GM04504 (cell line): ENCODE results near the gene ASXL2.
"Not testable (repeated sequence)": the region's sequence is repeated elsewhere in the genome, so short reads cannot be mapped to it uniquely, and the experiment has no call there.

Experiments
- DNase-seq: peaks from one replicate; pipeline ENCODE4 v3.0.0-alpha.2; 2012; ENCODE audit warnings: low read depth

The ASXL2 gene

DNA sequence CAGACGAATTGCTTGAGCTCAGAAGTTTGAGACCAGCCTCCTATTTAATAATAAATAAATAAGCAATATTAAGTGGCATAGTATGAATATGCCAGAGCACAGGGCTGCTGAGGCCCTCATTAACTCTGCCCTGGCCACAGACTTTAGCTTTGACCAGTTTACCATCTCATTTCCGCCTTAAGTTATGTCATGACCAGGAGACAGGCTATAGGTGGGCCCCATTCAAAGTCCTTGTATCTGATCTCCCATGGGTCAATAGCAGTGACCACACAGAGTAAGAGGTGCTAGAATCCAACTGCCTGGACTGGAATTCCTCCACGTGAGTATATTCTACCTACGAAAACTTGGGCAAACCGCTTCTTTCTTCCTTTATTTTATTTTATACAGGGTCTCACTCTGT lies 13.4 kb upstream of the ASXL2 start:
- DNase-seq: no peak

DNA sequence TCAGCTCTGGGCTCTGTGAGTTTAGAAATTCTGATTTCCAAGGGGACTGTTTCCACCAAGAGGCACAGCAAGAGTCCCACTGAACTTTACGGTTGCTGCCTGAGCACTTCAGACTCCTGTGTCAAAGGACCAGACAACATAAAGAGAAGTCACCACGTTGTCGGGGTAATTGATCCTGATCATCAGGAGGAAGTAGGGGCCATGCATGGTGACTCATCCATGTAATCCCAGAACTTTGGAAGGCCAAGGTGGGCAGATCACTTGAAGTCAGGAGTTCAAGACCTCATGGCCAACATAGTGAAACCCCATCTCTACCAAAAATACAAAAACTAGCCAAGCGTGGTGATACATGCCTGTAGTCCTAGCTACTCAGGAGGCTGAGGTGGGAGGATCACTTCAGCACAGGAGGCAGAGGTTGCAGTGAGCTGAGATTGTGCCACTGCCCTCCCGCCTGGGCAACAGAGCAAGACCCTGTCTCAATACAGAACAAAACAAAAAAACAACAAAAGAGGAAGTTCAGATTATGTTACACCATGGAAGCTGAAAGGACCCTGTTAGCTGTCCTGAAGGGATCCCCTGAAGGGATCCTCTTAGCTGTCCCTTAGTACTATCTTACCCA lies 9.4 kb upstream of the ASXL2 start:
- no peak for DNase-seq

DNA sequence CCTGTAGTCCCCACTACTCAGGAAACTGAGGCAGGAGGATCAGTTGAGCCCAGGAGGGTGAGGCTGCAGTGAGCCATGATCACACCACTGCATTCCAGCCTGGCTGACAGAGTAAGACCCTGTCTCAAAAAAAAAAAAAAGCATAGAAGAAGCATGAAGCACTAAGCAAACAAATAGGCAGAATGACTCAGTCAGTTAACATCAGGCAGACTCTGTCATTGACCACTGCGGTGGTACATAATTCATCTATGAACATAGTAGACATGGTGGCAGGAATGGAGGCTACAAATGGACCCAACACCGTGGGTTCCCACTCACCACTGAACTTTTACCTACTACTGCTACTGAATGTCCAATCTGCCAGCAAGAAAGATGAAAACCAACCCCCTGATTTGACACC lies 7.6 kb upstream of the ASXL2 start:
- DNase-seq: no peak

DNA sequence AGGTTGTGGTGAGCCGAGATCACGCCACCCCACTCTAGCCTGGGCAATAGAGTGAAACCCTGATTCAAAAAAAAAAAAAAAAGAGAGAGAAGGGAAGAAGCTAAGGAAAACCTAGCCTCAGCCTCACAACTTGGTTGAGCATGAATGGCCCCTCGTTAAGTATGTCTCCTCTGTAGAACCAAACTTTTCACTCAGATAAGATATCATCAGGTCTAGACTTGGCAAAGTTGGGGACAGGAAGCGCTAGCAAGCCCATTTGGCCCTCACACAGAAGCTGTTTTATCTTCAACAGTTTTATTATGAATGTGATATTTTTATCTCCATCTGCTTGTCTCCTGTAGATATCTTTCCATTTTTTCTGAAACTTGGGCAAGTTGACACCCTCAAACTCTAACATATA lies 3.5 kb upstream of the ASXL2 start:
- DNase-seq: no peak

DNA sequence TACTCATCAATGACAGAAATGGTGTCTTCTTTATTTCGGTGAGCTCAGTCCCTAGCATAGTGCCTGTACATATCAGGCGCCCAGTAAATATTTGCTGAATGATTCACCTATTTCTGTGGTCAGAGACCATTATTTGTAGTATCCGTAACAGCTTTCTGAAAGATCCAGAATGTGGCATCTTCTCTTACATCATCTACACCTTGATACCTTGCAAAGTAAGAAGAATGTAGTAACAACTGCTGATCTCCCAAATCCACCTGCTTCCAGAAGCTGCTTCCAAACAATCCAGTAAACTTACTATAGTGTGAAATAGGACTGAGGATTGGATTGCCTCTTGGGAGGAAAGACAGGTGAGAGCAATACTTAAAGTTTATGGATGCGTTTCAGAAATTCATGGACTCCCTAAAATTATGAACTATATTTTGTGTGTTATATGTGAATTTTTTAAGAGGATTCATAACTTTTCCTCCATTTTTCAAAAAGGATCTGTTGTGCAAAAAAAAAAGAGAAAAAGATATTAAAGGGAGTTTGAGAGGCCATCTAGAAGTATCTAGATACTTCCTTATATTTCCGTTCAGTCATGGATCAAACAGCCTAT lies 945 bp upstream of the ASXL2 start:
- DNase-seq: no peak

DNA sequence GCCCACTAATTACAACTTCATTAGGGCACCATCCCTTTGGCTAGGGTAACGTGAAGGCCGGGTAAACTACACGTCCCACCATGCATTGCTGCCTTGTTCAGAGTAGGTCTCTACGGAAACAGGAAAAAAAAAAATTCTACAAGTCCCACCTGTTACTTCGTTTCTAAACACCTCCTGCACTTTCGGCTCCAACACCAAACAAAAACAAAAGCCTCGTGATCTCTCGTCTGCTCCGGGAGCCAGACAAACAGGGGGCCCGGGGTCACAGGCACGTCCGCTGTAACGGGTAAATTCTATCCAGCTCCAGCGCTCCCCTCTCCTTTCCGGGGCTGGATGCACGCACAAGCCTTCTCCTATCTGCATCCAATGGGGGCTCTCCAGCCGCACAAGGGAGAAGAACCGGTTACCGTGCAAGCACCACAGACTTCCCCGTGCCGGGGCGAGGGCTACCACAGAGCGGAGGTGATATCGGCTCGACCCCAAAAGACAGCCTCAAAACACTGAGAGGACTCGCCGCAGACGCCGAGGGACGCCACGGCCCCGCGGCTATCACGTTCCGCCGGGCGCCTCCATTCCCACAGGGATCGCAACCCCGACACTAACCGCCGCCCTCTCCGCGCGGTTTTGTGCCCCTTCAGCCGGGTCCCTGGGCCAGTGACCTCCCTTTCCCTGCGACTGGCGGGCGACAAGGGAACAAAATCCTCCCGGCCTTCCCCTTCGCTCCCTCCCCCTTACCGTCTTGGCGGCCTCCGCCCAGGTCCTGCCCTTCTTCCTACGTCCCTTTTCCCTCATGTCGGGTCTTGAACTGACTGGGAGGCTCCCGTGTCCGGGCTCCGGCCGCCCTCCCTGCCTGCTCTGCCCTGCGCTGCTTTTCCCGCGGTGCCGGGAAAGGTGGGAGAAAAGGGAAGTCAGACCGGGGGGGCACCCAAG lies 591 bp downstream of the ASXL2 start:
- no peak for DNase-seq

DNA sequence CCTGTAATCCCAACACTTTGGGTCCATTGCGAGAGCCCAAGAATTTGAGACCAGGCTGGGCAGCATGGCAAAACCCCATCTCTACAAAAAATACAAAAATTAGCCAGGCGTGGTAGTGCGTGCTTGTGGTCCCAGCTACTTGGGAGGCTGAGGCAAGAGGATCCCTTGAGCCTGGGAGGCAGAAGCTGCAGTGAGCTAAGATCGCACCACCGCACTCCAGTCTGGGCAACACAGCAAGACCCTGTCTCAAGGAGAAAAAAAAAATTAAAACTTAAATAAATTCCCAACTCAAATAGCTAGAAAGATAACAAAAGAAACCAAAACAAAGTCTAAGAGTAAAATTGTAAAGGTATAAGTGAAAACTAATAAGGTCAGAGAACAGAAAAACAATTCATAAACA lies 6.2 kb downstream of the ASXL2 start:
- no peak for DNase-seq

DNA sequence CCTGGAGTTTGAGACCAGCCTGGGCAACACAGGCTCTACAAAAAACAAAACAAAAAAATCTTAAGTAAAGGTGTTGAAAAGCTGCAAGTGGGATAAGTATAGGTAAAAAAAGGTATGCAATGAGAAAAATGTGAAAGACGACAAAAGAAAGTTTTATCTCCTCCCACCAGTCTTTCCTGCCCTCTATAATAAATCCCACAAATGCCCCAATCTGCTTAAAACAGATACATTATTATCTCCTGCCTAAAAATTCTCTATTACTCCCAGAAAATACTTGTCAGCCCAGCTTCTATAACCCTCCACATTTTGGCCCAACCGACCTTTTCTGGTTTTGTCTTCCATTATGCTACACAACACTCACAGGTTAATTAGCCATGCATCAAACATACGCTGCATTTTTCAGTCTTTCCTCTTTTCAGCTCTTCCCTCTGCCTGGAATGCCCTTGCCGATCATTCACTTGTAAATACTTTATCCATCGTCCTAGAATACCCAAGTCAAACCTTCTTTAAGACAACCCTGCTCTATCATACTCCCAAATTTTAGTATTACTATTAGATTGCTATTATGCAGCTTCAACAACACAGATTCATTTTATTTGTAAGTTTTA lies 10.8 kb downstream of the ASXL2 start:
- DNase-seq: no peak

DNA sequence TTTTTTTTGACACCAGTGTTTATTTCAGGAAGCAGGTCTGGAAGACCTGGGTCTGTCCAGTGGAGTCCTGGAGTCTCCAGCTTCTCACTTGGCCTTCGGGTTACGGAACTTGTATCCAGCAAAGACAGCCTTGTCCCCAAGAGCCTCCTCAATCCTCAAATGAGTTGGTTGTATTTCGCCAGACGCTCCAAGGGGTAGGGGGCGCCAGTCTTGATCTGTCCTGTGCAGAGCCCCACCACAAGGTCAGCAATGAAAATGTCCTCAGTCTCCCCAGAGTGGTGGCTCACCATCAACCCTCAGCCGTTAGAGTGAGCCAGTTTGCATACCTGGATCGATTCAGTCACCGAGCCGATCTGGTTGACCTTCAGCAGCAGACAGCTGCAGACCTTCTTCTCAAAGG lies 21.9 kb downstream of the ASXL2 start:
- no peak for DNase-seq

DNA sequence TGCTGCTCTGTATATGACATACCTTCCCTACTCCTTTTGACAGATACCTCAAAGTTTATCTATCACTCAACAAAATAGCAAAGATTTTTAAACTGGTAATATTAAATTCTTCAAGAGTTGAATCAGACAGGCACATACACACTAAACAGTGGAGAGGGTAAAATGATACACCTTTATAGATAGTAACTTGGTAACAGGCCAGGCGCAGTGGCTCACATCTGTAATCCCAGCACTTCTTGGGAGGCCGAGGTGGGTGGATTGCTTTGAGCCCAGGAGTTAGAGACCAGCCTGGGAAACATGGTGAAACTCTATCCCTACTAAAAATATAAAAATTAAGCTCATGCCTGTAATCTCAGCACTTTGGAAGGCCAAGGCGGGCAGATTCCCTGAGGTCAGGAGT lies 23.2 kb downstream of the ASXL2 start:
- DNase-seq: no peak

DNA sequence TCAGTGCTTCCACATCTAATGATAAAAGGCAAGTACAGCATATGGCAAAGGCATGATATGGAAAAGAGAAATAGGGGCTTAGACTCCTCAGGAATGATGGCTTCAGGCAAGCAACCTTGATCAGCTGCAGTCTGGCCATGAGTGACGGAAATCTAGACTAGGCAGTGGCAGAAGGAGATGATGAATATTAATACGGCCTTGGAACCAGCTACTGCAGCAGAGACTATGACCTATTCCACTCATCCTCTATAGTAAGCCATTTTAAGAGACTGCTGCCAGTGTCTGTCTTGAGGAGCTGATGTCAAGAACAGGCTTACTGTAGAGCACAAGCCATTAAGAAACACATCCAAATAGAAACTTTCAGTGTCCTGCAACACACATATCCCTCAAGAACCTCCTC lies 23.7 kb downstream of the ASXL2 start:
- no peak for DNase-seq

DNA sequence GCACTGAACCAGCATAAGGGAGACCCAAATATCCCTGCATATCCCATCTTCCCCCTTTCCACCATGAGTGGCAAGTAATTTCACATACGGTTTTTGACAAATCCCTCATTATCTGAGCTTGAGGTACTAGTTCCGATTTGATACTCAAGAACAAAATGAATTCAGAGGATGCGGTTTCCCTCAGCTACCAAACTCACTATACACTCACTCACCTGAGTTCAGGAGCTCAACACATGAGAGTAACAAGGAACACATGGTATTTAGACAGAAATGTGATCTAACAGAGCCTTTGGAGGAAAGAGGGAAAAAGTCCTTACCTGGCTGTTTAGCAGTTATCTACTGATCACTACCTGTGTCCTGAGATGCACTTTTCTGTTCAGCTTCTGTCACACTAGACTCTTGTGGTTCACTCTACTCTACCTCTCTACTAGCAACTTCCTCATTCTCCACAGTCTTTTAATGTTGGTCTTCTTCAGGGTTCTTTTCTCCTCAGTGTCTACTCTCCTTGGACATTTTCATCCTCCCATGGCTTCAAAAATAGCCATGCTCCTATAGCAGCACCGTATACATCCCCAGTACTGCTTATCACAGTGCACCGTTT lies 25.1 kb downstream of the ASXL2 start:
- DNase-seq: no peak

DNA sequence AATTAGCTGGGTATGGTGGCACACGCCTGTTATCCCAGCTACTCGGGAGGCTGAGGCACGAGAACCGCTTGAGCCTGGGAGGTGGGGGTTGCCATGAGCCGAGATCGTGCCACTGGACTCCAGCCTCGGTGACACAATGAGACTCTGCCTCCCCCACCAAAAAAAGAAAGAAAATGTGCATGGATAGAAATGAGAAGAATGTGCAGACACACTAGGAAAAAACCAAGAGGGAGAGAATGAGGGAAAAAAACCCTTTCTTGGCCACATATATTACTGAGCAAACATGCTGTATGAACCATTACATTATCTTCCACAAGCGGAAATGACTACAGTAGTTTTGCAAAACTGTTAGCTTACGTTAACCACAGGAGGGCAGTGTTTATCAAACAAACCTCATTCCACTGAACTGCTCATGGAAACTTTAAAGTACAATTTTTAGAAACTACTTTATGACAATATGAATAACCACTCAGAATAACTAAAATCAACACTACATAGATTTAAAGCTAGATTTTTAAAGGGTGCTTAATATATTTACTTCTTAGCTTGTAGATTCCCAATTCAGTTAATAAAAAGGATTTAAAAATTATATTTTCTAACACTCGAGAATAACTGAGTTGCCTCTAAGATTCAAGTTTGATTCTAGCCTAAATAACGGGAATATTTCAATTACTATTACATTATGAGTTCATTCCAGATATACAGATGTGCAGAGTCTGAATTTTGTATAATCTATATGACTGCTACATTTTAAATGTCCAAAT lies 26.4 kb downstream of the ASXL2 start:
- peak; percentile 62 for DNase-seq

DNA sequence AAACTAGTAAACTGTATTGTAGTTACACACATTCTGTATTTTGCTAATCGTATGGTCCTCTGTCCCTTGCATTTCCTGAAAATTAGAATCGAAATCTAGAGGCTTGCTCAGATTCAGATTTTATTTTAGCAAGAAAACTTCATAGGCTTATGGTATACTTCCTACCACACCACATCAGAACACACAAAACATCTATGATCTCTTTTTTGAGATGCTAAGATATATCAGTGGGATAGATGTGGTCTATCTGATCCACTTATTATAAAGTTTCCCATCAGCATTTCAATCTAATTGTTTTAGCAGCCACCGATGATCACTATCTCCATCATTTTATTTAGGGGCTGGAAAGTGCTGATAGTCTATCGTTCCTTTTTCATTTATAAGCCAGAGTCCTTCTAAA lies 27.9 kb downstream of the ASXL2 start:
- not testable (repeated sequence) for DNase-seq

DNA sequence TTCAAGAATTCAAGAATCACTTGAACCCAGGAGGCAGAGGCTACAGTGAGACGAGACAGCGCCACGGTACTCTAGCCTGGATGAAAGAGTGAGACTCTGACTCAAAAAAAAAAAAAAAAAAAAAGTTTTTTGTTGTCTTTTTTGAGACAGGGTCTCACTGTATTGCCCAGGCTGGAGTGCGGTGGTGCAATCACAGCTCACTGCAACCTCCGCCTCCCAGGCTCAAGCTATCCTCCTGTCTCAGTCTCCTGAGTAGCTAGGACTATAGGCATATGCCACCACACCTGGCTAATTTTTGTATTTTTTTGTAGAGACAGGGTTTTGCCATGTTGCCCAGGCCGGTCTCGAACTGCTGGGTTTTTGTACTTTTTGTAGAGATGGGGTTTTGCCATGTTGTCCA lies 28.9 kb downstream of the ASXL2 start:
- not testable (repeated sequence) for DNase-seq

DNA sequence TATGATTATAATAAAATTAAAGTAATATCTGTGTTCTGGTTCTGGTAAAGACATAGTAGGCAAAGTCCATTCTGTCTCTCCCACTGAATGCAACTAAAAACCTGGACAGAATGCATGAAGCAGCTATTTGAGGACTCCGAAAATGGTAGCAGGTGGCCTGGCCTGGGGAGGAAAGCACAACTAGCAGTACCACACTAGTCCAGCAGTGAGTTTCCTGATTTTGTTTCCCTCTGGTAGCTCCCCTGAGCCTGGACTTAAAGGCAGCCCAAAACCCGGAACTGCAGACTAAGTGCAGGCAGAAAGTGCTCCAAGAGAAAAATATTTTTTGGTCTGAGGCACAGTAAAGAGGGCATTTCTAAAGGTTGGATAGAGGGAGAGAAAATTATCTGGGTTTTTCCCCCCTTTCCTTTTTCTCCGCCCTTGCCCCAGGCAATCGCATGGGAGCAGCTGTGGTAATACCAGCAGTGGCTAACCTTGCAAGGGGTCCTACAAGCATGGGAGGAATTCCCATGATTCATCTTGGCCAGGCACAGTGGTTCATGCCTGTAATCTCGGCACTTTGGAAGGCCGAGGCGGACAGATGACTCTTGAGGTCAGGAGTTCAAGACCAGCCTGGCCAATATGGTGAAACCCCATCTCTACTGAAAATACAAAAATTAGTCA lies 32.3 kb downstream of the ASXL2 start:
- no peak for DNase-seq

DNA sequence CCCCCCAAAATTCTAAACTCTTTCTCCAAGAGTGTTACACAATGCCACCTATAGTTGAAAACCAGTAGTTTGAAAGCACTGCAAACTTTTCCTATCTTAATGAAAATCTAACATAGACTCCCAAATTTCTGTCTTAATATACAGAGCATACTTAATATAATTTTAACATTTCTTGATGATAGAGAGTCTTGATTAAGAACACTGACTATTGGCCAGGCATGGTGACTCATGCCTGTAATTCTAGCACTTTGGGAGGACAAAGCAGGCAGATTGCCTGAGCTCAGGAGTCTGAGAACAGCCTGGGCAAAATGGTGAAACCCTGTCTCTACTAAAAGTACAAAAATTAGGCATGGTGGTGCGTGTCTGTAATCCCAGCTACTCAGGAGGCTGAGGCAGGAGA lies 34.2 kb downstream of the ASXL2 start:
- DNase-seq: peak; percentile 11

DNA sequence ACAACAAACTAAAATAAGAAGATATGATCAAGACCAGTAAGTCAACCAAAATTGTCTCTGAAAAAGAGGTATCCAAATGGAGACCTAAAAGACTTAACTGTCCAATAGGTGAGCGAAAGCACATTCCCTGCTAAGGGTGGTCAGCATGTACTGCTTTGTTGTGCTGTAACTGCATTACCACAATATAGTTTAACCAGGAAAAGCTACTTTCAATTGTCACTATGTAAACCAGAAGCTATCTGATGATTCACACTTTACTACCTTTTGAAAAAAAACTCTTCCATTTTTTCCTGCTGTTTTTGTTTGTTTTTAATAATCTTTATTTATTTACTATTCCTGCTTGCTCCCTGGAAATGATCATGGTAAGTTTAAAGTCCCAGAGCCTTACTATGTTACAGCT lies 36.1 kb downstream of the ASXL2 start:
- DNase-seq: no peak

DNA sequence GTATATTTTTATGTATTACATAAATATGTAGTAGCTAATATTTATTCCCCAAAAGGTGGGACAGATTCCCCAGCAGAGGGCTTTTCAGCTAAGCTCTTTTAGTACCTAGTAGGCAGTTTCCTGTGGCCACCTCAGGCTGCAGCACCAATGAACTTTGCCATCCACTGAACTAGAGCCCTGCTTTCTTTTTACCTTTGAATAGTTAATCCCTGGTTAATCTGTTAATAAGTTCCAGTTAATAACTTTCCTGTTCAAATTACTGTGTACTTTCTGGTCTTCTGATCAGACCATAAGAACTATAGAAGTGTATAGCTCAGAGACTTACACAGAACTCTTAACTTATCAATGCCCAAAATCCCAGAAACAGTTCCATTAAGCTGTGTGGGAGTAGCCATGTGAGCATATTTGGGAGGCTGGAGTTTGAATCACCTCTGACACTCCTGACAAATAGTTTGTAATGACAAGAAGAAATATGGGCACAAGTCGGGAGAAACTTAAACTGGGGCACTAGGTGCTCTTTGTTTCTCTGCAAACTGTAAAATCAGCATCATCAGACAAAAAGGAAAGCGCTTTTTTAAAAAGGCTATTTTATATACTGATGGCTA lies 40.0 kb downstream of the ASXL2 start:
- no peak for DNase-seq

DNA sequence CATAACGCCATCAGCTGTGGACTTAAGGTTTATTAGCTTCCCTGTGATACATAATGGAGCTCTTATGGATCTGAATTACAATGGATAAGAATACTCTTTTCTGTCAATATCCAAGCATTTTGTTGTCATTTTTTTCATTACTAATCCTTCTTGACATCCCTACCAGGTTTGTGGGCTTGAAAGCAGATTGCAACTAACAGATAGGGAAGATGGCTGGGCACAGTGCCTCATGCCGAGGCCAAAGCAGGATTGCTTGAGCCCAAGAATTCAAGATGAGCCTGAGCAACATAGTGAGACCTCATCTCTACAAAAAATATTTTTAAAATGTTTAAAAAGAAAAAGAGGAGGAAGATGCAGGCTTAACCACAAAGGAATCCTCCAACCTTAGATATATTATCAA lies 42.4 kb downstream of the ASXL2 start:
- DNase-seq: no peak

DNA sequence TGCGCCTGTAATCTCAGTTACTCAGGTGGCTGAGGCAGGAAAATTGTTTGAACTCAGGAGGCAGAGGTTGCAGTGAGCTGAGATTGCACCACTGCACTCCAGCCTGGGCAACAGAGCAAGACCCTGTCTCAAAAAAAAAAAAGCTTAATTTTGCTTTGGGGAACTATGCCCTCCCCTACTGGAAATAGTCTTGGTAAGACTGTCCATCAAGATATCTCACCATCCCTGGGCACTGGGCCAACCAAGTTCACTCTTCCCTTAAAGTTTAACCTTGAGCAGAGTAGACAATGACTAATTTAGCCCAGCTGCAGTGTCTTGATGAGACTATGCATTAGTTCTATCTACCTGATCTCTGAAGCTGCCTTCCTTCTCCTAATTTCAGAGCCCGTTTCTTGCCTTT lies 44.7 kb downstream of the ASXL2 start:
- DNase-seq: no peak
